ENCODE measurements around the gene TTC9B.

- TF ChIP-seq EZH2 (IDR thresholded peaks at IDR 0.05; ENCODE audit: insufficient read depth, poor library complexity, severe bottlenecking) (no peak), EZH2phosphoT487 (IDR thresholded peaks at IDR 0.05; ENCODE audit: insufficient read depth, low read depth) (no peak)
These were observed 24.7 kb downstream of the TTC9B start for GRCh38 chr19:40193587-40193849.
